H1 (cell line): ENCODE results near the gene C1orf116. TPM values are rescaled to one million over a fixed set of nuclear protein-coding genes. Genes with fewer than 3 reads are reported as not detected.

Experiments used
- CTCF ChIA-PET: fragments of 300-600 bp; sonication (Branson Sonifier 250); formaldehyde crosslinking; loops from one replicate; lab custom pipeline; 2021; ENCODE audit not compliant: partially characterized antibody; lab: Charles Lee
- POLR2A ChIA-PET: fragments of 300-600 bp; sonication (Branson Sonifier 250); formaldehyde crosslinking; loops from one replicate; lab custom pipeline; 2021; ENCODE audit warnings: inconsistent platforms; ENCODE audit not compliant: partially characterized antibody; lab: Charles Lee
- DNase-seq, 2 experiments: peaks; one replicate each; pipeline versions ENCODE4 v3.0.0 to v3.0.0-alpha.2; 2010 to 2022; ENCODE audit warnings: low spot score in 2 of 2, low read depth in 1 of 2, mixed read lengths in 1 of 2
- FAIRE-seq: peaks from 2 replicates; lab custom pipeline; 2011; peaks lifted over from hg19 to GRCh38; lab: Jason Lieb, UNC
- H2AFZ ChIP-seq: 2 replicates; pipeline ENCODE4 v1.8.1; 2012; ENCODE audit warnings: low read length, inconsistent platforms
- H2AK5ac ChIP-seq: 2 replicates; pipeline ENCODE4 v1.6.1; 2013; ENCODE audit warnings: low read depth, low read length
- H2BK120ac ChIP-seq: replicated peaks from 2 replicates; pipeline ENCODE3; 2013; ENCODE audit warnings: low read depth, low read length, inconsistent platforms
- H2BK12ac ChIP-seq: 2 replicates; pipeline ENCODE4 v1.6.1; 2013; ENCODE audit warnings: low read depth, low read length
- H2BK15ac ChIP-seq: 2 replicates; pipeline ENCODE4 v1.6.1; 2013; ENCODE audit warnings: low read length
- H2BK20ac ChIP-seq: 2 replicates; pipeline ENCODE4 v1.6.1; 2013; ENCODE audit warnings: low read length
- H2BK5ac ChIP-seq: 2 replicates; pipeline ENCODE4 v1.6.1; 2013; ENCODE audit warnings: low read depth, low read length
- H3K14ac ChIP-seq: 2 replicates; pipeline ENCODE4 v1.6.1; 2013; ENCODE audit warnings: inconsistent platforms; ENCODE audit not compliant: insufficient read length
- H3K18ac ChIP-seq: 2 replicates; pipeline ENCODE4 v1.6.1; 2013; ENCODE audit warnings: low read length; ENCODE audit errors: extremely low read depth
- H3K23ac ChIP-seq: 2 replicates; pipeline ENCODE4 v1.6.1; 2013; ENCODE audit warnings: inconsistent platforms; ENCODE audit not compliant: insufficient read length
- H3K23me2 ChIP-seq: 2 replicates; pipeline ENCODE4 v1.6.1; 2013; ENCODE audit warnings: low read depth, low read length
- H3K27ac ChIP-seq: 2 replicates; pipeline ENCODE4 v1.6.1; 2011; ENCODE audit warnings: low read depth, low read length, inconsistent platforms
- H3K27me3 ChIP-seq, 4 experiments: replicated peaks in 1 of 4; 1 replicate in 1 of 4; 2 replicates in 3 of 4; pipeline versions ENCODE4 v1.6.1 to v1.8.1; 2011 to 2013; ENCODE audit warnings: low read length in 3 of 4, mild to moderate bottlenecking in 3 of 4, inconsistent platforms in 2 of 4, mixed read lengths in 2 of 4, moderate library complexity in 1 of 4; ENCODE audit not compliant: control insufficient read depth in 3 of 4, insufficient read depth in 3 of 4; ENCODE audit errors: extremely low read depth in 1 of 4
- H3K36me3 ChIP-seq, 4 experiments: 2 replicates each; pipeline versions ENCODE4 v1.6.1 to v1.8.1; 2011 to 2013; ENCODE audit warnings: mild to moderate bottlenecking in 4 of 4, low read length in 3 of 4, moderate library complexity in 2 of 4, control low read depth in 1 of 4, inconsistent platforms in 1 of 4; ENCODE audit not compliant: insufficient read depth in 4 of 4, control insufficient read depth in 2 of 4
- H3K4ac ChIP-seq: replicated peaks from 2 replicates; pipeline ENCODE3; 2013; ENCODE audit warnings: low read length, low read depth, mixed read lengths, inconsistent platforms; ENCODE audit not compliant: insufficient read length
- H3K4me1 ChIP-seq, 4 experiments: replicated peaks in 1 of 4; 1 replicate in 1 of 4; 2 replicates in 3 of 4; pipeline versions ENCODE4 v1.6.1 to v1.8.1; 2011 to 2013; ENCODE audit warnings: low read length in 3 of 4, inconsistent platforms in 2 of 4, mixed read lengths in 1 of 4; ENCODE audit not compliant: insufficient read depth in 4 of 4, control insufficient read depth in 3 of 4
- H3K4me2 ChIP-seq, 2 experiments: 2 replicates each; pipeline versions ENCODE4 v1.6.1 to v1.8.1; 2011 to 2013; ENCODE audit warnings: low read depth in 2 of 2, low read length in 2 of 2, control low read depth in 1 of 2, inconsistent platforms in 1 of 2, mild to moderate bottlenecking in 1 of 2; ENCODE audit not compliant: insufficient read depth in 1 of 2
- H3K4me3 ChIP-seq, 4 experiments: fragments of 200-600, 300-600 bp in 1 of 4; sonication (generic), shearing (Covaris generic), sonication (Bioruptor Twin) in 1 of 4; 2 replicates each; pipeline versions ENCODE4 v1.5.1 to v1.8.1; 2011 to 2016; ENCODE audit warnings: low read length in 4 of 4, low read depth in 3 of 4, control low read depth in 2 of 4, inconsistent platforms in 2 of 4, mild to moderate bottlenecking in 2 of 4, mixed read lengths in 1 of 4, moderate library complexity in 1 of 4; ENCODE audit not compliant: insufficient read depth in 2 of 4; ENCODE audit errors: extremely low read depth in 1 of 4
- H3K56ac ChIP-seq: replicated peaks from 2 replicates; pipeline ENCODE3; 2013; ENCODE audit warnings: low read depth, mild to moderate bottlenecking, mixed read lengths, low read length, inconsistent platforms; ENCODE audit not compliant: insufficient read length
- H3K79me1 ChIP-seq: 2 replicates; pipeline ENCODE4 v1.6.1; 2013; ENCODE audit warnings: low read depth, low read length, control low read depth
- H3K79me2 ChIP-seq, 2 experiments: 2 replicates each; pipeline versions ENCODE4 v1.6.1 to v1.8.1; 2012 to 2013; ENCODE audit warnings: low read length in 2 of 2, mild to moderate bottlenecking in 2 of 2, inconsistent platforms in 1 of 2; ENCODE audit not compliant: insufficient read depth in 2 of 2, control insufficient read depth in 1 of 2
- H3K9ac ChIP-seq, 4 experiments: replicated peaks in 1 of 4; 1 replicate in 1 of 4; 2 replicates in 3 of 4; pipeline versions ENCODE4 v1.6.1 to v1.8.1; 2011 to 2013; ENCODE audit warnings: low read depth in 3 of 4, low read length in 3 of 4, control low read depth in 2 of 4, mild to moderate bottlenecking in 2 of 4, moderate library complexity in 2 of 4, inconsistent platforms in 1 of 4; ENCODE audit errors: extremely low read depth in 1 of 4
- H3K9me3 ChIP-seq, 2 experiments: 2 replicates each; pipeline versions ENCODE4 v1.6.1 to v1.8.1; 2012 to 2013; ENCODE audit warnings: mild to moderate bottlenecking in 2 of 2, moderate library complexity in 2 of 2, control low read depth in 1 of 2, inconsistent platforms in 1 of 2, low read depth in 1 of 2, low read length in 1 of 2, mixed read lengths in 1 of 2; ENCODE audit not compliant: insufficient read depth in 2 of 2
- H4K20me1 ChIP-seq, 2 experiments: replicated peaks in 1 of 2; 2 replicates each; pipeline versions ENCODE3 to v1.8.1; 2011 to 2013; ENCODE audit warnings: inconsistent platforms in 2 of 2, low read length in 2 of 2, mild to moderate bottlenecking in 1 of 2; ENCODE audit not compliant: insufficient read depth in 2 of 2, control insufficient read depth in 1 of 2
- H4K5ac ChIP-seq: 2 replicates; pipeline ENCODE4 v1.6.1; 2013; ENCODE audit warnings: low read length, low read depth, mixed read lengths, inconsistent platforms; ENCODE audit not compliant: insufficient read length
- H4K8ac ChIP-seq: 2 replicates; pipeline ENCODE4 v1.8.0; 2013; ENCODE audit warnings: mild to moderate bottlenecking, moderate library complexity, low read length, inconsistent platforms; ENCODE audit not compliant: insufficient read depth; ENCODE audit errors: extremely low read depth
- H4K91ac ChIP-seq: replicated peaks from 2 replicates; pipeline ENCODE3; 2013; ENCODE audit warnings: low read length, mixed read lengths, inconsistent platforms; ENCODE audit not compliant: insufficient read length
- ATF2 ChIP-seq: IDR thresholded peaks from 2 replicates; pipeline ENCODE4 v1.6.1; 2012; ENCODE audit warnings: low read length, inconsistent platforms
- E2F6 ChIP-seq: IDR thresholded peaks from 2 replicates; pipeline ENCODE4 v1.6.1; 2012; ENCODE audit warnings: inconsistent platforms
- EP300 ChIP-seq, 2 experiments: IDR thresholded peaks; 1 replicate in 1 of 2; 2 replicates in 1 of 2; pipeline ENCODE4 v1.6.1; 2011 to 2012; ENCODE audit warnings: low read depth in 2 of 2, low read length in 2 of 2, mild to moderate bottlenecking in 2 of 2, borderline replicate concordance in 1 of 2, inconsistent platforms in 1 of 2, moderate library complexity in 1 of 2
- JUN ChIP-seq: IDR thresholded peaks from 2 replicates; pipeline ENCODE4 v1.6.1; 2011; ENCODE audit warnings: low read depth, mild to moderate bottlenecking, improper control_type of control experiment, low read length
- KDM1A ChIP-seq: fragments of 200-600, 300-600 bp; sonication (generic); IDR thresholded peaks from 2 replicates; pipeline ENCODE4 v1.7.1; 2016; ENCODE audit warnings: mild to moderate bottlenecking, low read length, borderline replicate concordance
- KDM4A ChIP-seq: IDR thresholded peaks from one replicate; pipeline ENCODE4 v1.7.1; 2012; ENCODE audit warnings: low read depth, mild to moderate bottlenecking, moderate library complexity, low read length, inconsistent platforms; ENCODE audit not compliant: severe bottlenecking
- KDM5A ChIP-seq: fragments of 200-600 bp; IDR thresholded peaks from 2 replicates; pipeline ENCODE4 v1.7.1; 2012; ENCODE audit warnings: mild to moderate bottlenecking, low read length, inconsistent platforms, mixed read lengths
- MAX ChIP-seq: IDR thresholded peaks from 2 replicates; pipeline ENCODE4 v1.6.1; 2012; ENCODE audit warnings: inconsistent platforms
- TAF7 ChIP-seq: optimal IDR thresholded peaks from 2 replicates; pipeline ENCODE3; 2011; ENCODE audit warnings: low read depth, mild to moderate bottlenecking, inconsistent platforms, low read length, moderate library complexity, borderline replicate concordance
- TBP ChIP-seq: IDR thresholded peaks from 2 replicates; pipeline ENCODE4 v1.6.1; 2011; ENCODE audit warnings: low read depth, low read length, improper control_type of control experiment
- WGBS, 2 experiments: shearing (Covaris generic) in 1 of 2; methylation state at CpG; one replicate each; pipeline versions ENCODE4 v1.1.6 to v1.1.7; 2013 to 2015; ENCODE audit warnings: low lambda C conversion rate in 2 of 2, mixed read lengths in 2 of 2, inconsistent platforms in 1 of 2, low coverage in 1 of 2, missing lambda C conversion rate in 1 of 2; ENCODE audit not compliant: insufficient replicate concordance in 2 of 2, insufficient coverage in 1 of 2, insufficient read length in 1 of 2; ENCODE audit errors: extremely low coverage in 1 of 2, missing lambda C conversion rate in 1 of 2; 5-methylcytosine and 5-hydroxymethylcytosine counted together
- polyA plus RNA-seq, 7 experiments: library from polyadenylated mRNA; depleted of rRNA in 3 of 7; stranded (reverse) in 5 of 7; unstranded in 2 of 7; fragments of >200 nt in 5 of 7; fragments of 200-250 nt in 2 of 7; gene quantifications; 1 replicate in 5 of 7; 2 replicates in 1 of 7; 4 replicates in 1 of 7; pipeline versions ENCODE4 v1.2.1 to v1.2.3, GENCODE V29; 2011 to 2013; ENCODE audit warnings: missing spikeins in 2 of 7, mixed read lengths in 2 of 7
- total RNA-seq: library from RNA; stranded (reverse); fragmentation: NEBNext Ultra II Directional; extraction: Animal tissue kit (Norgen Biotek cat#: 25700); gene quantifications from 2 replicates; pipeline ENCODE4 v1.2.1, GENCODE V29; 2021

Gene C1orf116
- total and polyA plus RNA-seq, 2 of the 8 experiments (the other 6 are each of a cell fraction or from before 2014, with no cell fraction given): 2.2 to 3.9 TPM

- Histone ChIP-seq H4K91ac (no peak overlapping the region), H3K36me3 (no peaks in the 10 kb centered on the region), H4K20me1 (no peaks in the 10 kb centered on the region), H4K5ac (no peak overlapping the region), H3K23ac (no peak overlapping the region), H2BK15ac (no peak overlapping the region), H3K27me3 (no peaks in the 10 kb centered on the region; a peak in 2 of 7 replicates), H3K4me1 (peaks cover 4 to 13% (median 6%) of the 10 kb centered on the region in 4 experiments), H2BK5ac (no peak overlapping the region), H3K79me2 (no peaks in the 10 kb centered on the region), H2AFZ (no peak overlapping the region), H3K18ac (no peak overlapping the region), H3K14ac (no peak overlapping the region), H3K27ac (no peak overlapping the region), H3K79me1 (no peaks in the 10 kb centered on the region), H2AK5ac (no peak overlapping the region), H2BK20ac (no peak overlapping the region), H3K9ac (no peak overlapping the region), H3K4me2 (no peak overlapping the region), H3K23me2 (no peaks in the 10 kb centered on the region; the same call in 1 of the 2 replicates), H3K4ac (no peak overlapping the region), H3K4me3 (no peak overlapping the region), H2BK12ac (no peak overlapping the region), H4K8ac (no peak overlapping the region), H3K9me3 (no peaks in the 10 kb centered on the region), H2BK120ac (no peak overlapping the region), H3K56ac (no peak overlapping the region)
- ChIA-PET CTCF (interaction anchor here (0.6 to 1.8 kb wide), 5 partner anchors 10 to 85 kb away, joined by 3 to 10 read pairs (median 4); no protein-coding TSS in a partner anchor), POLR2A (no interaction called here)
- no peak for TF ChIP-seq MAX
- TF ChIP-seq TBP: no peak
- no peak for TF ChIP-seq ATF2
- TF ChIP-seq JUN: no peak
- no peak for TF ChIP-seq KDM5A
- TF ChIP-seq E2F6: no peak
- no peak for TF ChIP-seq KDM1A
- TF ChIP-seq TAF7: no peak
- no peak for TF ChIP-seq EP300 (IDR thresholded peaks at IDR 0.05; ENCODE audit: borderline replicate concordance in 1 of 2, low read depth in 2 of 2, low read length in 2 of 2)
- no peak for TF ChIP-seq KDM4A
- FAIRE-seq: no peak
- DNase-seq: no peak
- WGBS, 2 experiments: 95% methylated on average over 3 of the region's 3 CpGs; no CpG with 5 or more reads in 1 of the 2 experiments
Measured at GRCh38 chr1:206986885-206987284, 45.7 kb downstream of the C1orf116 start.
